AG08396 (cell line): ENCODE results near the gene NRN1L.
A peak's percentile ranks its signal among the peaks of the same experiment; 100 is the strongest.
"Not testable (repeated sequence)": the region's sequence is repeated elsewhere in the genome, so short reads cannot be mapped to it uniquely, and the experiment has no call there.

Source experiments
- DNase-seq: peaks from one replicate; pipeline ENCODE4 v3.0.0; 2012; ENCODE audit warnings: low spot score, mixed read lengths

The NRN1L gene

GRCh38 chr16:67860589-67861398, 23.9 kb upstream of the NRN1L start:
- DNase-seq: no peak

- no peak for DNase-seq
These were observed 22.8 kb upstream of the NRN1L start for GRCh38 chr16:67861877-67862276.

GRCh38 chr16:67862623-67863583, 21.8 kb upstream of the NRN1L start:
- DNase-seq: peak; percentile 62

GRCh38 chr16:67864044-67864443, 20.6 kb upstream of the NRN1L start:
- not testable (repeated sequence) for DNase-seq

GRCh38 chr16:67864594-67864993, 20.1 kb upstream of the NRN1L start:
- DNase-seq: no peak

- peak; percentile 62 for DNase-seq
These were observed 19.4 kb upstream of the NRN1L start for GRCh38 chr16:67865318-67865717.

GRCh38 chr16:67868290-67868689, 16.4 kb upstream of the NRN1L start:
- no peak for DNase-seq

GRCh38 chr16:67869653-67870052, 15.0 kb upstream of the NRN1L start:
- no peak for DNase-seq

GRCh38 chr16:67871256-67871655, 13.4 kb upstream of the NRN1L start:
- DNase-seq: no peak

- DNase-seq: no peak
These were observed 12.5 kb upstream of the NRN1L start for GRCh38 chr16:67872131-67872630.

- DNase-seq: peak; percentile 93
These were observed 11.9 kb upstream of the NRN1L start, which contains the start of gene EDC4 for GRCh38 chr16:67872631-67873434. EDC4 (plus strand) TSS chr16:67873052; CDS start chr16:67873262, 210 bp downstream.

GRCh38 chr16:67873435-67874370, 11.0 kb upstream of the NRN1L start:
- peak; percentile 39 for DNase-seq

- no peak for DNase-seq
These were observed 10.3 kb upstream of the NRN1L start for GRCh38 chr16:67874372-67874771.

- no peak for DNase-seq
These were observed 7.6 kb upstream of the NRN1L start for GRCh38 chr16:67877064-67877463.

GRCh38 chr16:67878232-67878631, 6.5 kb upstream of the NRN1L start:
- DNase-seq: no peak

GRCh38 chr16:67878846-67879245, 5.8 kb upstream of the NRN1L start:
- no peak for DNase-seq

GRCh38 chr16:67879462-67879861, 5.2 kb upstream of the NRN1L start:
- DNase-seq: no peak

- no peak for DNase-seq
These were observed 4.7 kb upstream of the NRN1L start for GRCh38 chr16:67879936-67880335.

- no peak for DNase-seq
These were observed 4.1 kb upstream of the NRN1L start for GRCh38 chr16:67880584-67880983.

GRCh38 chr16:67881621-67882161, 3.0 kb upstream of the NRN1L start:
- DNase-seq: no peak
